OCI-M2 (cell line): ENCODE measurements around the gene THRB.

Experiments used
- DNase-seq: peaks from one replicate; lab custom pipeline; 2025; ENCODE audit not compliant: unreplicated experiment; lab: John Stamatoyannopoulos, UW

Gene THRB

DNA sequence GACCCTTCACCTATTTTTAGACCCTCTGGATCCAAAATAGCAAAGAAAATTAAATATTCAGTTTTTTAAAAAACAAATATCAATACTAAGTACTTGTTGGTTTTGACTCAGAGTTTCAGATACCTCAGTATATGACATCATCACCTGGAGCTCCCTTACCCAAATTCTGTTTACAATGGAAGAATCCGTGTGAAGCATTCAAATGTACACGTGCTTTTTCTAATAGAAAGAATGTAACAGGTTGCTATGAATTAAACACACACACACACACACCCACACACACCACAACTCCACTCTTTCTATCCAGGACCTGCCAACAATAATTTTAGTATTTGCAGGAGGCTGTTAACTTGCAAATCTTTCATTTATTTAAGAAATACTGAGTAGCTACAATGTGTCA is 221.8 kb downstream of the THRB start:
- DNase-seq: no peak

DNA sequence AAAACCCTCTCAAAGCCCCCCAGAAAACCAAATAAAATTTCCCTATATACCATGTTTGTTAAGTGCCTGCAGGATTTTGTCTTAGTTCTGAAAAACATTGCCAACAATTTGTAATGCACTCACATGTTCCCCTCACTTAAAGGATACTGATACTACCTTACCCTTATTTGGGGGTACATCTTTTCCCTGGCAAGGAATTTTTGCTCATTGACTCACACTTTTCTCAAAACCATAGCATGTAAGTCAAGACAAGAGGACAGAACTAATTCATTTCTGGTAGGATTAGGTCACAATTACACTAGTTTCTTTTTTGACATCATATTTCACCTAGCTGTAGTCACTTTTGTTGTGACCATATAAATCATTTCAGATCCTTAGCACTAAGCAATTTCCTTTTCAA is 222.2 kb downstream of the THRB start:
- DNase-seq: no peak

DNA sequence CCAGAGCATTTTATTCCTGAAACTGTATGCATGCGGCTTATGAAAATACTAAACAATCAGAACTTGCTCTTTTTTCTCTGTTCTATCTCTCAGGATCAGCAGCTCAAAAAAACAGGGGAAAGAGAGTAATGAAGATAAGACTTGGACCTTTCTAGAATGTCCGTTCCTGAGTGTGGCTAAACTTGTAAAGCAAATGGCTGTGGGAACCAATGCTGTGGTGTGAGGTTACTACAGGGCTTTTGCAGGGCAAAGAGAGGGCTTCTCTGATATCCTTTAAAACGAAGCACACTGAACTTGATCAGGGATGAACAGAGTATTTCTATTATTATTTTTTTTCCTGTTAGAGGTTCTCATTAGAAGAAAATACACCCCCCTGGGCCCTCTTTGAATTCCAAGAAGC is 223.4 kb downstream of the THRB start:
- DNase-seq: no peak

DNA sequence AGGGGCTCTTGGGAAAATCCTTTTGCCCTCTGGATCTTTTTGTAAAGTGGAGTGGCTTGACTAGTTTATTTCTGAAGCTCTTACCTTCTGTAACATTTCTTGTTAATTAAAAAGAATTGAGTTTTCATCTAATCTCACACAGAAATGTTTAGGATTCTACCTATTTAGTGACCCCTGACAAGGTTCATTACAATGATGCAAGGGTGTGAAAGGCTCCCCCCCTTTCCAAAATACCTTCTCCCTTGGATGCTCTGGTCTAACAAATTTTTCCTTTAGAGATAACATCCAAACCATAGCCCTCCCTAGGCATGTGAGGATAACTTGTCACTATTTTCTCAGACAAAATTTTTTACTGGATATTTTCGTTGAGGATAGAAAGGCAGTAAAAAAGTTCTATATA is 223.9 kb downstream of the THRB start:
- no peak for DNase-seq

DNA sequence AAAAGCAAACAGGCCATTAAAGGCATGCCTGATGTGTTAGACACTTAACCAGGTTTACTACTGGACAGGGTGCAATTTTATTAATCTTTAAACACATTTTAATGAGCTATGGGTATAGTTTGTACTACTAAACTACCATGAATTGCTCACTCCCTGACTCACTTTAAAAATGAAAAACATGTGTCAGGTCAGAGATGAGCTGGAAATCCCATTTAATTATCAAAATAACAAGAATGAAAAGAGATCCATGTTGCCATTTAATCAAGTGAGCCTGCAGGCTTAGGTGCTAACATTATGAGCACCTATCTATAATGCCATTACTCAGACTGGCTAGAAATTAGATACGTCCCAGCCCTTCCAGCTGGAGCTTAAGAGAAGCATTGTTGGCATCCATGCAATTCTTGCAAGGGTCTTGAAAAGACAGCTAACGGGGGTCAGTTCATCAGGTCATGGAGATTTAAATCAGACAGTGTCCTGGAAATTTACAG is 224.4 kb downstream of the THRB start:
- DNase-seq: no peak

DNA sequence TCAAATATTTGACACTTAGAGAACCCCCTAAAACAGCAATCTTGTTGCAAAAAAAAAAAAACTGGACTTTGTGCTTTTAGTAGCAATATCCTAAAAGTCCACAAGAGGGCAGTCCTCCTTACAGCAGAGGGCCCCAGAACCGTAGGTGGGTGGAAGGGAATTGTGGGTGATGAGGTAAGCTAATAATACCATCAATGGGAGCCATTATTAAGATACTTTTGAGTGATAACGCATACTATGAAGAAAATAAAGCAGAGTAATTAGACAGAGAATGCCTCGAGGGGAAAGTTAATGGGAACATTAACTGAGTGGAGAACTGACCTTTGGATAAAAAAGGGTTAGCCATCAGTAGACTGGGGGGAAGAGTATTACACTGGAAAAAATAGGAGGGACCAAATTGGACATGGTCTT is 229.9 kb downstream of the THRB start:
- no peak for DNase-seq

DNA sequence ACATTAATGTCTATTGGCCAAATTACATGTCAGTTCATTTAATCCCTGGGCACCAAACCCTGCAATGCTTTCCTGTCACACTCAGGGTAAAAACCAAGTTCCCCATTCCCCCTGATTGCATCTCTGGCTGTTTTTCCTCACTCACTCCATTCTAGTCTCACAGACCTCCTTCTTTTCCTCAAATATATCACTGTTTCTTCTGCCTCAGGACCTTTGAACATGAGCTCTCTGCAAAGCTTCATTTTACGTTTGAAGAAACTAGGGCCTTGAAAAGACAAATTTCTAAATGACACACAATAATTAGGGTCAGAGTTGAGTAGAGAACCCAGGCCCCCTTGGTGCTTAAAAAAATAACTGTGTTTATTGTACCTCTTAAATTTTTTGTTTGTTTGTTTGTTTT is 230.6 kb downstream of the THRB start:
- no peak for DNase-seq

DNA sequence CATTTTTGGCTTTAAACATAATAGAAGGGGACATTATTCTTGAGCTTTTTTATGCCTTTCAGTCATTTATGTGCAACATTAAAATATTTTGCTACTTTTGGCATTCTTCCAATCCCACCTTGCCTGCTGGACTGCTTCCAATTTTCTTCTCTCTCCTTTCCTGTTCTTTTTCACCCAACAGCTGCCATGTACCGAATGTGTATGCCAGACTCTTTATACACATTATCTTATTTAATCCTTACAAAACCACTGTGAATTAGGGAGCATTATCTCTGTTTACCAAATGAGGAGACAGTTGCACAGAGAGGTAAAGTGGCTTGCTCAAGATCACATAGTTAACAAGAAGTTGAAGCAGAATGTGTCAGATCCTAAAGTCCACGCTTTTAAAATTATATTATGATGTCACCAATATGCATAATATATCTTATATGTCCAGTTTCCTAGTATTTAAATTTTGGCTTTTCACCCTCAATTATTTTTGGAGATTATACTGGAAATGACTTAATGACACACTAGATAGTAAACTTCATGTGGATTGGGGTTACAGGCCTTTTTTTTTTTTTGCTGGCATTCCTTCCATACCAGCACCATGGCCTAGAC is 231.5 kb downstream of the THRB start:
- no peak for DNase-seq

DNA sequence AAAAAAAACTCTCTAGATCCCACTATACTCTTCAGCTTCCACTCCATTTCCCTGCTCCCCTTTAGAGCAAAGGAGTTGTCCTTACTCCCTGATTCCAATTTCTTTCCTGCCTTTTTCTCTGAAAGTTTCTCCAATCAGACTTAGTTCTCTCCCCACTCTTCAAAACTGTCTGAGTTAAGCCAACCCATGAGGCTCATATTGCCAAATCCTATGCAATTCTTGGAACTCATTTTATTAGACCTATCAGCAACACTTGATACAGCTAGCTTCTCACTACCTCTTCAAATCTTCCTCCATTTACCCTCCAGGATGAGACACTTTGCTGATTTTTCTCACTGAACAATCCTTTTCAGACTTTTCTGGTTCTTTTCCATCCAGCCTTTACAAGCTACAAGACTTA is 233.1 kb downstream of the THRB start:
- no peak for DNase-seq

DNA sequence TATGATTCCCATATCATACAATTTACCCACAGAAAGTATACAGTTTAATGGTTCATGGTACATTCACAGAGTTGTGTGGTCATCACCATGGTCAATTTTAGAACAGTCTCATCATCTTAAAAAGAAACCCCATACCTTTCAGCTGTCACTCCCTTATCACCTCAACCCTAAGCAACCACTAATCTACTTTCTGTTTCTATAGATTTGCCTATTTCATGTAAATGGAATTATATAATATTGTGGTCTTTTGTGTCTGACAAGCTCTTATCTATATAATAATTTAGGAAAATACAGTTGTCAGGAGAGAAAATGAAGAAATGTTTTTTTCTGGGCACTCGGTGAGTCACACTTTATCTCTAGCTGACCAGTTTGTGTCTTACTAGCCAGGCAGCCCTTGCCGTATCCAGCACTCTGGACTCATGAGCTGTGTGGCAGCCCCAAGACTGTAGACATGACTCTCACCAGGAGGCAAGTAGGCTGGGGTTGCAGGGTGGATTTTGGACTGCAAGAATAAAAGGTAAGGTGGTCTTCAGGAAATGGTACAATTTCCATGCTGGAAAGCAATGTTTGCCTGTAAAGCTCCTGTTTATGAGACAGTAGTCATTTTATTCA is 234.6 kb downstream of the THRB start:
- DNase-seq: no peak

DNA sequence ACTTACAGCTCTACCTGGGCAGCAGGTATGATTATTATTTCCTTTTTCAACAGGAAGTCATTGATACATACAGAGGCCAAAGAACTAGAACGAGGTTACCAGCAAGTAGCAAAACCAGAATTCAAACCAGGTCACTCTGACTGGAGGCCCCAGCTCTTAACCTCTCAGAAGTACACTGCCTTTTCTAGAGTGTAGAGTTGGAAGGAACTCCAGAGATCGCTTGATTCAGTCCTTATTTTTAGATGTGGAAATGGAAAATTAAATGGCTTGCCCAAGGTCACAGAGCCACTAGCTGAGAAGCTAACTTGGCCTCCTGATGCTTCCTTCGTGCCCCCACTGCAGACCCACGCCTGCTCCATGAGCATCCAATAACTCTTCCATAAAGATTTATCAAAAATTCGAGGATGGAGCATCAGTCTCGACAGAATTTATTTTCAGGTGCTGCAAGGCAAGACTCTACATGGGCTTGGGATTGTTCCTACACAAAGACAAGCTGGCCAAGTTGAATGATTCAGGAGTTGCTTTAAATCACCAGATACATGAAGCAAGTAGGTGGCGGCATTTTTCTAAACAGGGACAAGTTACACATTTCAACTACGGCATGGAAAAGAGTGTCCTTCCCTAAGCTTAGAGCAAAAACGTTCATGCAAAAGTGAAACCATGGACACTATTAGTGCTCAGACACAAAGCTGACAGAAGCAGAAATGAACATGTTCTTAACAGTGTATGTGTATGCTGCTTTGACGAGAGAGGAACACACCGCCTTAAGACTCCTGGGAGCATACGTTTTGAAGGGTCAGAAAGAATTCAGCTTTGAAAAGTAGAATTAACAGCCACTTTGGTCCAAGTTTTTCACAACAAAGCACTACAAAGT is 235.7 kb downstream of the THRB start:
- DNase-seq: no peak

DNA sequence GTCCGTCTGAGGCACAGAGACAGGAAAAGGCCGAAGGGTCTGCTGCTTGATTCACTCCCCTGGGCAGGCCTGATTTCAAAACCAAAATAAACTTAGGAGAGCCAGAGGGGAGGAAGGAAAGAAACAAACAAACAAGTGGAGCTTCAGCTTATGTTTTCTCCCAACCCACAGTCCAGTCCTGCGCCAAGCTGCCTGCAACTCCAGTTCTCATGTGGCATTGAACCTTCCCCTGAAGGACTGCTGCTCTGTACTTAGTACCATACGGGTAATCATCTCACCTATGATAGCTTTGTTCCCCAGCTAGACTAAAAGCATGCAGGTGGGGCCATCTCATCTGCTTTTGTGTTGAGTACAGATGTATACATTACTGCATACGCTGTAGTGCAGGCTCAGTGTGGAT is 236.4 kb downstream of the THRB start:
- DNase-seq: no peak

DNA sequence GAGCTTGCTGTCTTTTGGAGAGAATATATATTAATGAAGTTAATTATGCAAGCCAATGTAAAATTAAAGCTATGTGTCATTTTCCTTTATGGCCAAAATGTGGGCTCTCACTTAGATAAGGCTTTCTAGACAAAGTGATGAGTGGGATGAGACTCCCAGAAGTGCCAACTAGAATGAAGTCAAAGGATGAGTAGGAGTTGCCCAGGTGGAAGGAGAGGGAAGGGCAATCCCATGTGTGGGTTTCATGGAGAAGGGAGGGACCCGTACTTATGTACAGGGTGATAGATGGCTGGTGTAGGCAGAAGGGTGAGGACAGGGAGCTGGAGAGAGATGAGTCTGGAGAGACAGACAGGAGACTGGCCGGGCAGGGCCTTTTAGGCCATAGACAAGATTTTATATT is 239.2 kb downstream of the THRB start:
- no peak for DNase-seq

DNA sequence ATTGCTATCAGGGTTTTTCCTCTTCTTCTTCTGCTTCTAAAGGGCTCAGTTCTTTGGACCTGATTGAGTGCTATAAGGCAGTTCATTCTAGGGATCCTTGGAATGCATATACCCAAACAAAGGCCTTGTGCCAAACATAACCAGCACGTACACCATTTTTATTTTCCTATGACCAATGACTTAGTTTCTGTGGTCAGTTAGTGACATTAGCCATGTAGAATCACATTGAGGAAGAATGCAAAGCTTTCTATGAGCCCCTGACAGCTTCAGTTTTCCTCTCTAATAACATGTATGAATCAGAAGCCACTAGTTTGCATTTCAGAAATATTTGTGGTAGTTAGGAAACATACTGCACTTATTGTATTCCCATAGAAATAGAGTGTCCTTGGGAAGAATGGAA is 240.0 kb downstream of the THRB start:
- no peak for DNase-seq

DNA sequence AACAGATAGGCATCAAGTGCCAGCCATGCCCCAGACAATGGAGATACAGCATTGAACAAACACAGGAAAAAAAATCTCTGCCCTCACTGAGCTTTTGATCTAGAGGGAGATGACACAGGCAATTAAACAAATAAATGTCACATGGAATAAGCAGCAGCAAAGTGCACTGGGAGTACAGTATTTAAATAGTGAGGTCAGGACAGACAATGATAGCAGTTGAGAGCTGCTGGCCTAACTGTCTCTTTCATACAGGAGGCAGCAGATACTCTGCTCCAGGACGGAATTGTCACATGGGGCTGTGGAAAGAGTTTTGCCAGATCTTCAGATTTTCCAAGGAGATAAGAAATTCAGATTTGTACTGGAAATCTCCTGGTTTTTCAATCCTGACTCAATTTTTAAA is 241.3 kb downstream of the THRB start:
- DNase-seq: no peak

DNA sequence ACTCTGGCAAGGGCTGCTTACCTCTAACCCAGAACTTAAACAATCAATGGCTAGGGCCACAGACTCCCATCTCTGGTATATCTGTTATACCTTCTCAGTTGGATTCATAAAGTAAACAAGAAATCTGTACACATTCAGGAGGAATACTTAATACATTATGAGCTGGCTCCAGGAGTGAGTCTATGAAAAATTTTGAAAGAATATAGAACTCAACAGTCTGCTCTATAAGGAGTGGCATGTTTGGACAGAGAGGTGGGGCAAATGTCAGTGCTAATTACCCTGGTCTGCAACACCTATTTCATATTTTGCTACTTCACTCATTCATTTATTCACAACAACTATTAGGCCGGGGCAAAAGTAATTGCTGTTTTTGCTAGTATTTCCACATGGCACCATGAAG is 245.1 kb downstream of the THRB start:
- DNase-seq: no peak

DNA sequence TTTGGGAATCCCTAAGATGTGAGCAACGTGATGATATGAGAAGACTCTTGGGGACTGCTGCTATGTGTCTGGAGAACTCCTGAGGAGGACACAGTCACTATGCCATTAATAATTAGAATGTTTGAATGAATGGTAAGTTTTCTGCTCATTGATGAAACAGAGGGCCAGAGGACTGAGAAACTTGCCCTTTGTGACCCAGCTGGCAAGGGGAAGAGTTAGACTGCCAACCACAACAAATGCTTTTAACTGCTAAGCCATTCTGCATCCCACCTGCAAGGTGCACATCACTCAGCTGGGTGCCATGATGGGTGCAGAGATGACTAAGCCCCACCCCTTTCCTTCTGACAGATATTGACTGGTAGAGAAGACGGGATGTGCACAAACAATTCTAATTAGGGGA is 249.6 kb downstream of the THRB start:
- DNase-seq: no peak

DNA sequence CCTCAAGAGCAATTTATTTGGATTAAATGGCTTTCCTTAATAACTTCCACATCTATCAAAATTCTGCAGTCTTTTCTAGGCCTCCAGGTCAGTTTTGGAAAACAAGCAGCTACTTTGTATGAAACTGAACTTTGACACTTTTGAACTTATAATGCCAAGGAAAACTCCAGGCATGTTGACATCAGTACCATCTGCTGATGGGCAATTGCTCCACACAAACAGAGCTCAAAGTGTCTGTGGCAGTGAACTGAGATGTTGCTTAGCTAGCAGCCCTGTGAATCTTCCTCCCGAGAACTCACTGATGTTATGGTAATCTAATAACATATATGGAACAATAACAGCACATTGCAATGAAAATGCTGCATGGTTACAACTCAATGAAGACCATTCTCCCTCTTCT is 250.2 kb downstream of the THRB start:
- no peak for DNase-seq

DNA sequence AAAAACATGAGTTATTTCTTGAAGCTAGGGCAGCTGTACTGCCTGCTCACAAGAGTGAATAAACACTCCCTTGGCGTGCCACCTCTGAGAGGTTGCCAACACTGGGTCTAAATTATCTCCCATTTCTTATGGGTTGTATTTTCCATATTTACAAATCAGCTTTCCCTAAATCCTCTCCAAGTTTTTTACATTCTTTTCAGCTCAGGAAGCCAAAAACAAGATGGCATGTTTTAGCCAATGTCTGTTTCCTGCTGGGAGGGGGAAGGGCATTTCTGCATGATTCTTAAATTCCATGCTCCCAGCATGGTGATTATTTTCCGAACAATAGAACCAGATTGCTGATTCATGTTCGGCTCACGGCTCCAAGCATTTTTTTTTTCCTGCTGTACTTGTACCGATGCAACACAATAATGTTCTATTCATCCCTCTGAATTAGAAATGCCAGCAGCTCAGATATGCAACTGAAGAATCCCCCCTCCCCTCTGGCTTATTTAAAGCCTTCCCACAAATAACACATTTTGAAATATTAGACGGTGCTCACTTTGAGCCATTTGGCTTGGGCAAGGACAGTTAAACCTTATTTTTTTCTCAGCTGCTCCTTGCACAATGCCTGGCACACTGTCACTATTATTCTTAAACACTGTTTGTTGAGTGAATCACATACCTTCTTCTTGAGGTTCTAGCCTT is 252.5 kb downstream of the THRB start:
- no peak for DNase-seq

DNA sequence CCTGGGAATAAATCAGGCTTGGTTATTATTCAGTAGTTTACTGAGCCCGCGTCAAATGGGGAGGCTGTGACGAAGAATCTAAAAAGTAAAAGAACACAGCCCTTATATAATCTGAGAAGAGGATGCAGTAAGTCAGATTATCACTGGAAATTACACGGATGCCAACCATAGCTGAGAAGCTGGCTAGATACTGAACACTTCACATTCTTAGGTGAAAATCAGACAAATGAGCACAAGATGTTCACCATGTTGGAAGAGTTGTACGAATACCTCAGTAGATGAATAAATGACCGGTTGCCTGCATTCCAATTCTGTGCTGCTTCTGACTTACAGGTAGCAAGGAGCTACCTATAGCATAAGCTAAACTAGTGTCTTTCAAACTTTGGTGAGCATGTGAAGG is 254.3 kb downstream of the THRB start:
- DNase-seq: no peak

DNA sequence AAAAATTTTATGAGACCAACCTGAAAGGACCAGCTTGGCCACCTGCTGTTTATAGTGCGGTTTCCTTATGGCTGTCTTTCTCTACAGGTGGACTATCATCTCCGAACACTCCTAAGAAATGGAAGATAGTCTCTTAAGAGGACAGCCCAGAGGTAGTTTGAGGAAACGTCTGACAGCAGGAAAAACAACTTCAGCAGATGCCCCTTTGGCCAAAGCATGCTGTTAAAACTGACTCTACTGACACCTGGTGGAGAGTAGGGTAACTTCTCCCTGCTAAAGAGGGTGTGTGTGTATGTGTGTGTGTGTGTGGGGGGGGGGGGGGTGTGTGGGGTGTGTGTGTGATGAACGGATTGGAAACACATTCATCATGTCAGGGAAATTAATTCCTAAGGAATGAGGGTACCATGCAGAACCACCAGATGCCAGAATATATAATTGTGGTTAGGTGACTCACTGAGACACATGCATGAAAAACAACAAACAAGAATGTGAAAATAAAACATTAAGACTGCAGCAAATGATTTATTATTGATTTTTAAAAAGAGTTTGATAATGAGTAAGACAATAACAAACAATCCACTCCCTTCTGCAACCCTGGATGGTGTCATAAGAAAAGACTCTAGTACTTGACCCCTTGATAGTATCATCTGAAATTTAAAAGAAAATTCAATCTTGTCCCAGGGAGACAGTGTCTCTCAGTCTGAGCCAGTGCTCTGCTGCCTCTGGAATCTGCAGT is 256.5 kb downstream of the THRB start:
- no peak for DNase-seq
